ENCODE data around the gene DHRS7C. TPM values are rescaled to one million over a fixed set of nuclear protein-coding genes. Genes with fewer than 3 reads are reported as not detected.

Gene DHRS7C, protein sequence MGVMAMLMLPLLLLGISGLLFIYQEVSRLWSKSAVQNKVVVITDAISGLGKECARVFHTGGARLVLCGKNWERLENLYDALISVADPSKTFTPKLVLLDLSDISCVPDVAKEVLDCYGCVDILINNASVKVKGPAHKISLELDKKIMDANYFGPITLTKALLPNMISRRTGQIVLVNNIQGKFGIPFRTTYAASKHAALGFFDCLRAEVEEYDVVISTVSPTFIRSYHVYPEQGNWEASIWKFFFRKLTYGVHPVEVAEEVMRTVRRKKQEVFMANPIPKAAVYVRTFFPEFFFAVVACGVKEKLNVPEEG
- total RNA-seq: not detected
- long read RNA-seq, donor 1: 0 reads
- long read RNA-seq, donor 2: 0 reads

DNA sequence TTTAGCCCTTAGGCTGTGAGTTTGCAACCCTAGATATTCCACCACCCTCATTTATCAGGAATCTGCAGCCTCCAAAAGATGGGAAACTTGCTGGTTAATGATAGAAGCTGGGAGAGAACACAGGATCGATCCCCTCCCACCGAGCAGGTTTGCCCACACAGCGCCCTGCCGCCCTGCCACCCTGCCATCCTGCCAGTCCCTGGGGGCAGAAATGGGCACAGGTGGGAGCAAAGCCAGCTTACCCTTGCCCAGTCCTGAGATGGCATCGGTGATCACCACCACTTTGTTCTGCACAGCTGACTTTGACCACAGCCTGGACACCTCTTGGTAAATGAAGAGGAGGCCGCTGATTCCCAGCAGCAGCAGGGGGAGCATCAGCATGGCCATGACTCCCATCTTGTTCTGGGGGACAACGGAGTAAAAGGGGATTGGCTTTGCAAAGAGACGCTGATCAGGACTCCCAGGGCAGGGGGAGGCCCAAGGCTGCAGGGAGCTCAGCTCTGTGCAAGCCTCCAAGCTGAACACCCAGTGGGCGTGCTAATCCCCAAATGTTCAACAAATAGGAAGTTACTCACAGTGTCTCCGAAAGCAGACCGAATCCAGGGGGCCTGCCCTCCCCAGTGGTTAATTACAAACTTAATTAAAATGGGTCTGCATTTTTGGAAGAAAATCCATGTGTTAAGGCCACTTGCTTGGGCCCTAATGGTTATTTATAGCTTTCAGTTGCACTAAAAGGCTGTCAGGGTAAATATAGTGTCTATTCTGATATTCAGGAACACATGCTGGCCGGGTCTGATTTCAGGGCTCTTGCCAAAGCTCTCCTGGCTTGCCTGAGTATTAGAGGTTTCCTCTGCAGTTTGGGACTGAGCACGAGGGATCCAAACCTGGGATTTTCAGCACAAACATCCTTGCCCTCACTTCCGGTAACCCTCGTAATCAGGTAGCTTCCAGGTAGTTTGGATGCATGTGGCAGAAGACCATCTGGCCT, at the start of gene DHRS7C:
Gene DHRS7C (minus strand): TSS at position 704 of the 988 bp plus-strand sequence. CDS start 308 bp downstream, at position 396.
- intact Hi-C loops (cut with DNase I): no loop called here
- no peak for DNase-seq (ENCODE audit: low spot score)

DNA sequence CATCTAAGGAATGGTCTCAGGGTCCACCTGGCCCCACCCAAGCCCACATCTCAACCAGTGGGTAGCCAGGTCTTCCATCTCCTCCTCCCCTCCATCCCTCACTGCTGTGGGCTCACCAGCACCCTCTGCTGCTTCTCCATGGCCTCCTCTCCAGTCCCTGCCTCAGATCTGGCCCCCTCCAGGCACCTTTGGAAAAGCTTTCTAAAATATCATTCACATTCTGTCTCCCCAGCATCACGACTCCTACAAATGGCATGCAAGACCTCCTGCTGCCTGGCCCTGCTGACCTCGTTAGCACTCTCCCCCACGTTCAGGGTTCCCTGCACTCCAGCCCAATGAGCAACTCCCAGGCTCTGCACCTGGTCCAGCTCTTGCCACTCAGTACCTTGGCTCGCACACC, 48.0 kb upstream of the DHRS7C start:
- intact Hi-C loops (cut with DNase I): no loop called here
- no peak for DNase-seq (ENCODE audit: low spot score)

DNA sequence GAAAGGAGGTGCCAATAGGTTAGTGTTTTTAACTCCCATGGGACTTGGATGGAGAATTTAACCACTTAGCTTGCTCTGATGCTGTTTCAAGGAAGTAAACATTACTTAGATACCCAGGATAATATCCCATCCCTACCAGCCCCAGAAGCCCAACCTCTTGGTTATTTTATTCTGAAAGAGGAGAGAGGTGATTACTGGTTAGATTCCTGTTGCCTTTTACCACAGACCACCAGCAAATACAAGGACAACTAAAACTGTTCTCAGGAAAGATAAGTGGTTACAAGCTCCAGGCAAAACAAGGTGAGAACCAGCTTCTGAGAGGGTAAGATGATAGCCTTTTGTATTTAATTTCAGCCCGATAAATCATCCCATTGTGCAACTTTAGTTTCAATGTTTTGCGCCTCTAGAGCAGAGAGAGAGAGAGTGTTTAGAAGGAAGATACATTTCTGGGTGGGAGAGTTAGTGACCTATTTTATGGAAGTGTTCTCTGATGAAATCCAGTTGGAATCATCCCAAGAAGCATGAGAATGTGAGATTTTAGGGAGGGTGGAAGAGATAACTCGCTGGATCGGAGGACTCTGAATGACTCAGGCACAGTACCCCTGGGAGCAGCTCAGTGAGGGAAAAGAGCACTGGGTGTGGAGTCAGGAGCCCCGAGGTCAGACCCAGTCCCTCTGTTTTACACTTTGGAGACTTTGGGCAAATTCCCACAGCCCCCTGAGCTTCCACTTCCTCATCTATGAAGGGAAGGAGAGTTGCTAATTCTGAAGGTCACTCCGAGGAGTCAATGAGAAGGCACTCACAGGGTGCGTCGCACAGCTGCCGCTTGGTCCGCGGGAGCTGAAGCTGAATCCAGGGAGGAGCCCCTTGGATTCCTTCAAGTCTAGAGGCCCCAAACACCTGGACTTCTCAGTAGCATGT, 46.4 kb upstream of the DHRS7C start:
- intact Hi-C loops (cut with DNase I): no loop called here
- DNase-seq (ENCODE audit: low spot score): peak; percentile 87

- intact Hi-C loops (cut with DNase I): no loop called here
- DNase-seq (ENCODE audit: low spot score): no peak
These were observed 42.5 kb upstream of the DHRS7C start for GRCh38 chr17:9833922-9834321.

DNA sequence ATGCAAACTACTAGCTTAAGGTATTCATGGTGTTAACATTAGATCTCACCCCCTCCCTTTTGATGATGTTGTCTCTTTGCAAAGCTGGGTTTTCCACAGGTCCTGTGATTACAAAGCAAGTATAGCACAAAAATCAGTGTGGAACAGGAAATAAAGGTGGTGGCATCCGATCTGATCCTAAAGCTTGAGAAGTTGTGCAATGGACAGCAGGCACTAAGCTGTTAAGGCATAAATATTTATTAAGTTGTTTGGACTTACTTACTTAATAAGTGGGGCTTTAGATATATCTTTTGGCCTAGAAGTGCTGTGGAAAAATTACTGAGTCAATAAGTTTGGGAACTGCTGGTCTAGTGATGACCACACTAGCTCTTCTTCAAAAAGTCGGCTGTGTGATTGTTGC, 39.3 kb upstream of the DHRS7C start:
- intact Hi-C loops (cut with DNase I): no loop called here
- DNase-seq (ENCODE audit: low spot score): no peak

- DNase-seq (ENCODE audit: low spot score): no peak
- intact Hi-C loops (cut with DNase I): no loop called here
These were observed 38.0 kb upstream of the DHRS7C start for GRCh38 chr17:9829343-9829742.

GRCh38 chr17:9828296-9829295, 37.2 kb upstream of the DHRS7C start:
- intact Hi-C loops (cut with DNase I): no loop called here

GRCh38 chr17:9825641-9826150, 34.3 kb upstream of the DHRS7C start, which contains the start of gene GLP2R:
Gene GLP2R, plus strand, starts transcription at chr17:9825924. Its CDS starts 140 bp downstream, at chr17:9826064.
- intact Hi-C loops (cut with DNase I): no loop called here
- DNase-seq (ENCODE audit: low spot score): no peak

More at GRCh38 chr17:9828296-9829295, 37.2 kb upstream of the DHRS7C start:
- DNase-seq (ENCODE audit: low spot score): no peak

- intact Hi-C loops (cut with DNase I): no loop called here
- DNase-seq (ENCODE audit: low spot score): no peak
These were observed 33.5 kb upstream of the DHRS7C start for GRCh38 chr17:9824797-9825338.

GRCh38 chr17:9824094-9824493, 32.7 kb upstream of the DHRS7C start:
- intact Hi-C loops (cut with DNase I): no loop called here

DNA sequence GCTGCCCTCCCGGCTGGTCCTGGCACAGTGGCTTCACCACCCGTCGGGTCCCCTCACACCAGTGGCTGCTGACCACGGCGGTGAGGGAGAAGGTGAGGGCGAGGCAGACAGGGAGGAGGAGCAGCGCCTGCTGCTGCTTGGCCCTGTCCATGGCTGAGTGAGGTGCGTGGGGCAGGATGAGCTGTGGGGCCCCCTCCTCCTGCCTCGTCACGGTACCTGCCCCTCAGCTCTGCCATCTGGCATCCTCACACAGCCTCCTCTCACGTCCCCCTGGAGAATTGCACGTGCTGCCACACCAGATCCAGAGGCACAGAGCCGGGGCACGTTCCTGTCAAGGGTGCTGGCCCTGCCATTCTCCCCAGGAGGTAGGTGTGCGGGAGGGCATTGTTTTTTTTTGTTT, 30.5 kb upstream of the DHRS7C start, which contains the start of gene GSG1L2:
Gene GSG1L2 (minus strand): TSS at position 159 of the 400 bp plus-strand sequence. CDS start 8 bp downstream, at position 151.
- DNase-seq (ENCODE audit: low spot score): no peak
- intact Hi-C loops (cut with DNase I): no loop called here

More at GRCh38 chr17:9824094-9824493, 32.7 kb upstream of the DHRS7C start:
- no peak for DNase-seq (ENCODE audit: low spot score)

- no peak for DNase-seq (ENCODE audit: low spot score)
- intact Hi-C loops (cut with DNase I): no loop called here
These were observed 29.1 kb upstream of the DHRS7C start for GRCh38 chr17:9820448-9820847.

DNA sequence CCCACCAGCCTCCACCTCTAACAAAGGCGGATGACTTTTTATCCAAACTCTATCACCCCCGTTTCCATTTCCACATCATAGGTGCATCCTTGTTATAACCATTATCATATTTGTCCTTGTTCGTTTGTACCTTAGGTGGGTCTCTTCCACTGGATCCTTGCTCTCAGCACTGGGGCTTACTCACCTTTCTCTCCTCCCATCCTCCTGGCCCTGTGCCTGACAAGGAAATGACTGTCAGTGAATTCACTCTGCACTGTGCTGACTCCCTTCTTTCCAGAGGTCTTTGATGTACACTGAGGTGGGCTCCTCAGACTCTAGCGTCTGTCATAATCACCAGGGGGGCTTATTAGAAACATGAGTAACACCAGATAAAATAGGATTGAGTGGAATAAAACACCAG, 27.4 kb upstream of the DHRS7C start:
- intact Hi-C loops (cut with DNase I): no loop called here
- DNase-seq (ENCODE audit: low spot score): no peak

DNA sequence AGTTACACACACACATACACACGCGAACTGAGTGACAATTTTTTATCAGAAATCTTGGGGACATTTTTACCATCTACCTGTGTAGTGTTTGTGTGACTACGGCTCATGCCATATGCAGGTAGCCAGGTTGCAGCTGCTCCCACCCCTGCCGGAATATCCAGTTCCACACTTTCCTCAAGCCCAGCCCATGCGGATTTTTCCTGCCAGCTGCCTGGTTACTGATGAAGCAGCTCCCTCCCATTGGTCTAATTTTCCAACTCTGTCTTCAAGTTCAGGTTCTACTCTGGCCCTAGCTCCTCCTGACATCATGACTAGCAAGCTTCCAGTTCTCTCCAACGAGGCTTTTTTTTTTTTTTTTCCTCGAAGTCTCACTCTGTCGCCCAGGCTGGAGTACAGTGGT, 25.7 kb upstream of the DHRS7C start:
- intact Hi-C loops (cut with DNase I): no loop called here

DNA sequence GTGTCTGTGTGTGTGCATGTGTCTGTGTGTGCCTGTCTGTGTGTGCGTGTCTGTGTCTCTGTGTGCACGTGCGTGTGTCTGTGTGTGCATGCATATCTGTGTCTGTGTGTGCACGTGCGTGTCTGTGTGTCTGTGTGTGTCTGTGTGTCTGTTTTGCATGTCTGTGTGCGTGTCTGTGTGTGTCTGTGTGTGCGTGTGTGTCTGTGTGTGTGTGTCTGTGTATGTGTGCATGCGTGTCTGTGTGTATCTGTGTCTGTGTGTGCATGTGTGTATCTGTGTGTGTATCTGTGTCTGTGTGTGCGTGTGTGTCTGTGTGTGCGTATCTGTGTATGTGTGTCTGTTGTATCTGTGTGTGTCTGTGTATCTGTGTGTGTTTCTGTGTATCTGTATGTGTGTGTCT, 25.1 kb upstream of the DHRS7C start:
- DNase-seq (ENCODE audit: low spot score): no peak
- intact Hi-C loops (cut with DNase I): no loop called here

More for the DNA sequence above, 25.7 kb upstream of the DHRS7C start:
- DNase-seq (ENCODE audit: low spot score): no peak

GRCh38 chr17:9814337-9814945, 23.0 kb upstream of the DHRS7C start:
- intact Hi-C loops (cut with DNase I): no loop called here
- DNase-seq (ENCODE audit: low spot score): no peak

DNA sequence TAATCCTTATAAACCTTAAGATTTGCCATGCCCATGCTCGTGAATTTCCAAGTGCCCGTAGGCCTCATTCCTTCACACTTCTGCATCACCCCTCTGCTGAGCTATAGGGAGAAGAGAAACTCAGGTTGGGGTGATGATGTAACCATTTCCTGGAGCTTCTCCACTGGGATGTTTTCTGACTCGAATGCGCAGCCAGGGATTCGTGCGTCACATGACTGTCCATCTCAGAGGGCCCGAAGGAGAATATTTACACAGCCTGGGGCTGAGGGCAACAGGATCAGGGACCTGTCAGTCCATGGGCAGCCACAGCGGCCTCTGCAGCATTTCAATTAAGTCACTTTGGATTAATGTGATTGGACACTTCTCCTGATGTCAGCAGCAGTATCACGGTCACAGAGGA, 21.8 kb upstream of the DHRS7C start:
- intact Hi-C loops (cut with DNase I): no loop called here
- DNase-seq (ENCODE audit: low spot score): no peak
